Dermis blood vessel endothelial cell (primary cell): Measurements from ENCODE around the gene CELF5. TPM values are rescaled to one million over a fixed set of nuclear protein-coding genes. Genes with fewer than 3 reads are reported as not detected.
A peak's percentile ranks its signal among the peaks of the same experiment; 100 is the strongest.

ENCODE experiments used
- DNase-seq: peaks from one replicate; pipeline ENCODE4 v3.0.0; 2010
- total RNA-seq: library from RNA; depleted of rRNA; stranded (reverse); fragments of >200 nt; gene quantifications from 2 replicates; pipeline ENCODE4 v1.2.3, GENCODE V29; 2014

The CELF5 gene
- total RNA-seq, 1 donor from 2014 or later = not detected

DNA sequence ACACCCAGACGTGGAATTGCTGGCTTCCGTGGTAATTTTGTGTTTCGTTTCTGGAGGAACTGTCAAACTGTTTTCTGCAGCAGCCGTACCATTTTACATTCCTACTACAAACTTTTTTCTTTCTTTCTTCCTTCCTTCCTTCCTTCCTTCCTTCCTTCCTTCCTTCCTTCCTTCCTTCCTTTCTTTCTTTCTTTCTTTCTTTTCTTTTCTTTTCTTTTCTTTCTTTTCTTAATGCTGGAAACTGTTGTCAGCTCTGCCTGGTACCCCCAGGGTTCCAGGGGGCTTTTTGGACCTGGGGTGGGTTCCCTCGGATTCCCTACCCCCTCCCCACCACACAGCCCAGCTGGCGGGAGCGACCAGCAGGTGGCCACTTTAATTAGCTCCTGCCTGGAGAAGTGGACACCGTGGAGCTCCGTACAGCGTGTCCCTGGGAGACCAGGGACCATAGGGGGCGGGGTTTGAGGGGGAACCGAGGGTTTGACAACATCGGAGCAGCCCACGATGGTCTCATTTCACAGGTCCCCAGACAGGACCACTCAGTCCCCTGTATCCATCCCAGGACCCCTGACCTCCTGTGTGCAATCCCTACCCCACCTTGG, 24.4 kb downstream of the CELF5 start:
- DNase-seq = no peak

DNA sequence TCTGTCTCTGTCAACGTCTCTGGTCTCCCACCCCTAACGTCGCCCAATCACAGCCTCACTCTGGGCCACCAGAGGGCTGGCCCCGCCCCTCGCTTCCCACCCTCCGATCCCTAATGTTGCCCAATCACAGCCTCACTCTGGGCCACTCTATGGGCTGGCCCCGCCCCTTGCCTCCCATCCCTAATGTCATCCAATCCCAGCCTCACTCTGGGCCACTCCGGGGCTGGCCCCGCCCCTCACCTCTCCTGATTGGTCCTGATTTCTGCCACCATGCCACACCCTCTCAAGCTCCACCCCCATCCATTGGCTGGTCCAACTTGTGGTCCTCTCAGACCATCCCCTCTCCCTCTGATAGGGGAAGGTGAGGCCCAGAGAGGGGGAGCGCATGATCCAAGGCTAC, 24.9 kb downstream of the CELF5 start:
- peak; percentile 10 for DNase-seq

DNA sequence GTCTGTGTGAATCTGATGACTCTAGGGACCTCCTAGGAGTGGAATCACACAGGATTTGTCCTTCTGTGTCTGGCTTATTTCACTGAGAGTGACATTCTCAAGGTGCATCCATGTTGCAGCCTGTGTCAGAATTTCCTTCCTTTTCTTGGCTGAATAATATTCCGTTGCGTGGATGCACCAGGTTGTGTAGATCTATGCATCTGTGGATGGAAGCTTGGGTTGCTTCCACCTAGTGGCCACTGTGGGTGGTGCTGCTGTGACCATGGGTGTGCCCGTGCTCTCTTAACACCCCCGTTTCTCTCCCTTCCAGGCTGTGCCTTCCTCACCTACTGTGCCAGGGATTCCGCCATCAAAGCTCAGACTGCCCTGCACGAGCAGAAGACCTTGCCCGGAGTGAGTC, 26.2 kb downstream of the CELF5 start:
- peak; percentile 45 for DNase-seq

DNA sequence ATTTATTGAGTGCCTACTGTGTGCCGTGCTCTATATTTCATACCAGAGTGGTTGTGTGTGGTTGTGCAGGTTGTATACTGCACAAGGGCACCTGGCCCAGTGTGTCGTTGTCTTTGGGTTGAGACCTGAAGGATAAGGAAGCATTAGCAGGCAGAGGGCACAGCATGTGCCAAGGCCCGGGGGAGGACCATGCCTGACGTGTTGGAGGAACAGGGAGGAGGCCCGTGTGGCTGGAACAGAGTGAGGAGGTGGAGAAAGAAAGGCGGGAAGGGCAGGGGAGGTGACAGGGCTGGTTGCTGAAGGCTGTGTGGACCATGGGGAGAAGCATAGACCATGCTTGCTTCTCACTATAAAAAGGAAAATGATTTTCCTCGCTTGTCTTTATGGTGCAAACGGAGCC, 26.8 kb downstream of the CELF5 start:
- no peak for DNase-seq

DNA sequence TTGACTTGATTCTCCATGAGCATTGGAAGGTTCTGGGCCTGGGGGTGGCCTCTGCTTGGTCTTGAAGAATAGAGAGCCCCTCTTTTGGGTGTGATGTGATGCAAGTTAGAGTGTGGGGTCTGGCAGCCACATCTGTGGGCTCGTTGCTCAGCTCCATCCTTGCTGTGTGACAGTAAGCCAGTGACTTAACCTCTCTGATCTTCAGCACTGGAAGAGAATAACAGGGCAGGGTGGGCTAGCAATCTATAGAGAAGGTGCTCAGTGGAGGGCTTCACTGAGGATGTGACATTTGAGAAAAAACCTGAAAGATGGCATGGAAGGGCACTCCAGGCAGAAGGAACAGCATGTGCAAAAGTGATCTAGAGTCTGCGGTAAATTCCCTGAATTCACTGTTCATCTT, 28.2 kb downstream of the CELF5 start:
- DNase-seq = no peak

DNA sequence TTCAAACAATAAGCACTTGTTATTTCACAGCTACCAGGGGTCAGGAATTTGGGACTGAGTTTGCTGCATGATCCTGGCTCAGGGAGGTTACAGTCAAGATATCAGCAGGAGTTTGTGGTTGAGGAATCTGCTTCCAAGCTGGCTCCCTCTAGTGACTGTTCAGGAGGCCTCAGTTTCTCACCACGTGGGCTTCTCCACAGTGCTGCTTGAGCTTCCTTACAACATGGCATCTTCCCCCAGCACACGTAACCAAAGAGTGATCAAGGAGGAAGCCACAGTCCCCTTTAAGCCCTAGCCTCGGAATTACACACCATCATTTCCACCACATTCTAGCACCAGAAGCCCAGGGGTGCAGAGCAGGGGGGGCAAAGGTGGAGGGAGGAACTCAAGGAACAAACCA, 28.8 kb downstream of the CELF5 start:
- peak; percentile 9 for DNase-seq

DNA sequence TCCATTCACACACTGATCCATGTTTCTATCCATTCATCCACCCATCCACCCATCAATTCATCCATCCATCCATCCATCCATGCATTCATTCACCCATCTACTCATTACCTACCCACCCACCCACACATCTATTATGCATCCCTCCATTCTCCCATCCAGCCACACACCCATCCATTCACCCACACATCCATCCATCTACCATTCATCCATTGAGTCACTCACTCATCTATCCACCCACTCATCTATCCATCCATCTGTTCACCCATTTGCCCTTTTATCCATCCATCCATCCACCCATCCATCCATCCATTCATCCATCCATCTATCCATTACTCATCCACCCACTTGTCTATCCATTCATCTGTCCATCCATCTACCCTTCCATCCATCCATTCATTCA, 30.1 kb downstream of the CELF5 start:
- DNase-seq = no peak

DNA sequence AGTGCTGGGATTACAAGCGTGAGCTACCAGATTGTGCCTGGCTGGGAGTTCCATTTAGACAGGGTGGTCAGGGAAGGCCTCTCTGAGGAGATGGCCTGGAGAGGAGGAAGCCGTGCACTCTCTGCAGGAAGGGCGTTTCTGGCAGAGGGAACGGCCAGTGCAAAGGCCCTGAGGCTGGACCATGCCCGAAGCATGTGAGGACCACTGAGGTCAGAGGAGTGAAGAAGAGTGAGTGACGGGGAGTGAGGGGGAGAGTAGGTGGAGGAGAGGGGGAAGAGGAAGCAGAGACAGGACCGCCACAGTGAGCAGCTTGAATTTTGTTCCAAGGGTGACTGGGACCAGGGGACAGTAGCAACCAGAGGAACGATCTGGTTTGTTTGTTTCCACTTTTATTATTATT, 32.6 kb downstream of the CELF5 start:
- no peak for DNase-seq

DNA sequence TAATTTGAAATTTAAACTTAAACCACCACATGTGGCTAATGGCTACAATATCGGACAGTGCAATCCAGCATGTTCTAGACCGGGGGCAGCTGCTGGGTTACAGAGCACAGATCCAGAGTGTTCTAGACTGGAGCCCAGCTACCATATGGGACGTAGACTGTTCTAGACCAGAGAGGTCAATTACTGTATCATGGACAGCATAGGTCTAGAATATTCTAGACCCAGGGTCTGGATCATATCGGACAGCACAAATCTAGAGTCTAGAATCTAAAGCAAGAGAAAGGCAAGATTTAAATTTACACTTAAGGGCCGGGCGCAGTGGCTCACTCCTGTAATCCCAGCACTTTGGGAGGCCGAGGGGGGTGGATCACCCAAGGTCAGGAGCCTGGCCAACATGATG, 37.9 kb downstream of the CELF5 start:
- DNase-seq = no peak

DNA sequence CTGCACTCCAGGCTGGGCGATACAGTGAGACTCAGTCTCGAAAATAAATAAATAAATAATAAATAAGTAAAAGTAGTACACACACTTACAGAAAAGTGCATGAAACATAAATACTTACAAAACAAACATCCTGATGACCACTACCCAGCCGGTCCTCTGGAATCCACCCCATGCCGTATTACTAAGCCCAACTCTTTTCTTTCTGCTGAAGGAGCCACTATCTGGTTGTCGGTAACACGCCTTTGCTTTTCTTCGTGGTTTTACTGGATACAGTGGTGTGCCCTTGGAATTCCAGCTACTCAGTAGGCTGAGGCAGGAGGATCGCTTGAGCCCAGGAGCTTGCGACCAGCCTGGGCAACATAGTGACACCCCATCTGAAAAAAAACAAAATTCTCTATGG, 39.4 kb downstream of the CELF5 start:
- DNase-seq = no peak

DNA sequence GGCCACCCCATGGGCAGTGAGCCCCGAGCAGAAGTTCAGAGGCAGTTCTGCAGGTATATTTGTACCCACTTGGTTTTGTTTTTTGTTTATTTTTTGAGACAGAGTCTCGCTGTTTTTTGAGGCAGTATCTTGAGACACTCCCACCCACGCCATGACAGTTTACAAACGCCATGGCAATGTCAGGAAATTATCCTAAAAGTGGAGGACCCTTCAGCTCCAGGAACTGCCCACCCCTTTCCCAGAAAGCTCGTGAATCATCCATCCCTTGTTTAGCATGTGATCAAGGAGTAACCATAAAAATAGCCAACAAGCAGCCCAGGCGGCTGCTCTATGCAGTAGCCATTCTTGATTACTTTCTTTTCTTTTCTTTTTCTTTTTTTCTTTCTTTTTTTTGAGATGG, 41.0 kb downstream of the CELF5 start:
- no peak for DNase-seq

DNA sequence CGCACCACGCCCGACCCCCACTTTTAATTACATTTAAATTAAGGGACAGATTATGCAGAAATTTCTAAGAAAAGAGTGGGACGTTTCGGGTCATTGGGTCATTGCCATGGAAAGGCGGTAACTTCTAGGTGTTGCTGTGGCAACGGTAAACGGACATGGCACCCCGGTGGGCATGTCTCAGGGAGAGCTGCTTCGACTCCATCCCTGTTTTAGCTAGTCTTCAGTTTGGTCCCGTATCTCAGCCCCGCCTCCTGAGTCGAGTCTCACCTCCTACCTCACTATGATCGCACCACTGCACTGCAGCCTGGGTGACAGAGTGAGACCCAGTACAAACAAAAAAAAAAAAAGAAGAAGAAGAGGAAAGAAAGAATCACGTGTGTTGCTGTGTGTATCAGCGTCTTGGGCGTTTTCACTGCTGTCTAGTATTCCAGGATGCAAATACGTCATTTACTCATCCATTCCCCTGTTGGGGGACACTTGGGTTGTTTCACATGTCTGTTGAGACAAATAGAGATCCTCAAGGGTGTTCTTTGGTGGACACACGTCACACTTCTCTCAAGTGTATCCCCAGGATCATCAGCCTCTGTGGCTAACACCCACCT, 41.7 kb downstream of the CELF5 start:
- DNase-seq = no peak

DNA sequence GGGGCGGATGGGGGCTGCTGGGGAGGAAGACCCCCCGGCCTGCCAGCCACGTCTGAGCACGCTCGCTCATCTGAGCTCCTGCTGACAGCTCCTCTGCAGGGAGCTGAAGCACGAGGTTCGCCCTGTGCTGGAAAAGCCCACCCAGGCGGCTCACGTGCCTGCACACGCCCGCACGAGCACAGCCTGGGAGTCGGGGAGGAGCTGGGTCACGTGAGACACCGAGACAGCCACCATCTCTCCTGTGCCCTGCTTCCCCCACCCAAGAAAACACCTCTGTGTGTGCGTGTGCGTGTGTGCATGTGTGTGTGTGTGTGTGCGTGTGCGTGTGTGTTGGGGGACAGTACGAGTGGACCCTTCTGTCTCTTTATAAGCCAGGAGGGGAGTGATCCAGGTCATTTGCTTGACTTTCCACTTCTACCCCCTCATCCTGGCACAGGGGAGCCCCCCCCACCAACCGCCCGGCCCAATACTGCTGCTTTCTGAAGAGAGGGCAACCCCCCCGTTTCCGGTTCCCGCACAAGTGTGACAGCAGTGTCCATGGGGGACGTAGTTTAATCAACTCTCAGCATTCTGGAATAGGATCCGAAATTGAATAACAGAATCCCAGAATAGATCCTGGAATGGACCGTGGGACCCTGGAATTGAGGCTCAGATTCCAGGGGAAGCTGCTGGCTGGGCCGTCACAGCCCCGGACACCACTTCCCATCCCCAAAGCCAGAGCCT, 42.5 kb downstream of the CELF5 start:
- no peak for DNase-seq

DNA sequence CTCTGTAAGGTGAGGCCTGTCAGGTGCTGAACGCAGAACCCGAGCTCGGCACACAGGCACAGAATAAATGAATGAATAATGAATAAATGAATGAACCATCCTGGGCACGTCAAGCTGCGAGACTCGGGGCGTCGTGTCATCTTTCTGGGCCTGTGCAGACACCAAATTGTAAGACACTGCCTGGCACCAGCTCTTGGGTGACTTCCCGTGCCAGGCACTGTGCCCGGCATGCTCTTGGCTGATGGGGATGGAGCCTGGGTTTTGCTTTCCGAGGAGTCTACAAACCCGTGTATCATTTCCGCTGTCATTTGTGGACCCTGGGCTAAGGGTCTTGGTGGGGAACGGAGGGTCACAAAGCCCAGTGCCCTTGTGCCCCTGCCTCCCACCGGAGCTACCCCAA, 43.9 kb downstream of the CELF5 start:
- DNase-seq = no peak

DNA sequence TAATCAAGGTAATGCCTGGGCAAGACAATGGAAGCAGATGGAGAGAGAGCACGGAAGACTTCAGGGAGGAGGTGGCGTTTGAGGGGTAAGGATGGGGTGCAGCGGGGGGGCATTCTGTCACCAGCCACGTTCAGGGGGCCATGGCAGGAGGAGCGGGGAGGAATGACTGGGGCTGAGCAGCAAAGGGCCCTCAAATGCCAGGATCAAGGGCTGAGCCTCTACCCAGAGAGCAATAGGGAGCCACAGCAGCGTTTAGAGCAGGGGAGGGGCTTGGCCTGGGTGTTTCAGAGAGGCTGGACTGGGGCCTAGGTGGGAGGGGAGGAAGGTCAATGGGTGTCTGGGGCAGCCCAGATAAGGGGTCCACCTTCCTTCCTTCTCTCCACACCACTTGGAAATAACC, 44.3 kb downstream of the CELF5 start:
- no peak for DNase-seq

DNA sequence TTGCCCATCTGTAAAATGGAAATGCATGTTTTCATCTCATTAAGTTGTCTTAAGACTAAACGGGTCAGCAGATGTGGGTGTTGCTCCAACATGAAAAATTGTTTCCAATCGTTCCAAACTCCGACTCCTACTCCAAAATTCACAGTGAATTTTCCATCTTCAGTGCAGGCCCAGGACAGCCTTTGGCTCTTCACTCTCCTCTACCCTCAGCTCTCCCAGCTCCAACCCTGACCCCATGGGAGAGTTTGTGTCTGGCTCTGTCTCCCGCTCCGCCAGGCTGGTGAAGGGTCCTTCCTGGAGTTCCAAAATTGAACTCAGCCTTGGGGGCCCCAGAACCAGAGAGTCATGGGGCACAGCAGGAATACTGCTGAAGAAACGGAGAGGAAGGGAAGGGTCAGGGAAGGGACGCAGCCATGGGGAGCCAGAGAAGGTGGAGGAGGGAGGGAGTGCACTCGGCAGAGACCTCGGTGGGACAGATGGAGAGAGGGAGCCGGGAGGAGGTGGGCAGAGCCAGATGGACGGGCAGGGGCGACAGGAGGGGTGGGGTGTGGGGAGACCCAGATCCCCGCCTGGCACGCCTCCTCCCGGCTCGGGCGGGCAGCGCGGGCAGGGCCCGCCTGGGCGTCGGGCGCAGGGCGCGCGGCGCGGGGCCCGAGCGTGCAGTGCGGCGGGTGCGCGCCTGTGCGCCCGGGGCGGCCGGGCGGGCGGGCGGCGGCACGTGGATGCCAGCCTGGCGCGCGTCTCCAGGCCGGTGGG, 45.6 kb downstream of the CELF5 start:
- DNase-seq = no peak

DNA sequence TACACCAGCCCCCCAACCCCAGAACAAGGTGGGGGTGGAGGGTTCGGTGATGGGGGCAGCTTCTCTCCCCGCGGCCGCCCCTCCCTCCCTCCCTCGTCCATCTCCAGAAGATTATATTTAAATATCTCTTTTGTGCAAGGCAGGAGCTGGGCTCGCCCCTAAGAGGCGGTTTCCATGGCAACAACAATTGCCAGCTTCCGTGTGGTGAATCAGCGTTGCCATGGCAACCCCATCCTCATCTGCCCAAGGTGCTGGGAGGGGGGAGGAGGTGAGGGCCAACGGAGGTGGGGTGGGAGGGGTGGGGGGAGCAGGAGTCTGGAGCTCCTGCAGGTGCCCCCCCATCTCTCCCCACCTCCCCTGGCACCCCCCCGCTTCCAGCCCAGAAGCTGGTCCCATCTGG, 46.4 kb downstream of the CELF5 start:
- peak; percentile 31 for DNase-seq

DNA sequence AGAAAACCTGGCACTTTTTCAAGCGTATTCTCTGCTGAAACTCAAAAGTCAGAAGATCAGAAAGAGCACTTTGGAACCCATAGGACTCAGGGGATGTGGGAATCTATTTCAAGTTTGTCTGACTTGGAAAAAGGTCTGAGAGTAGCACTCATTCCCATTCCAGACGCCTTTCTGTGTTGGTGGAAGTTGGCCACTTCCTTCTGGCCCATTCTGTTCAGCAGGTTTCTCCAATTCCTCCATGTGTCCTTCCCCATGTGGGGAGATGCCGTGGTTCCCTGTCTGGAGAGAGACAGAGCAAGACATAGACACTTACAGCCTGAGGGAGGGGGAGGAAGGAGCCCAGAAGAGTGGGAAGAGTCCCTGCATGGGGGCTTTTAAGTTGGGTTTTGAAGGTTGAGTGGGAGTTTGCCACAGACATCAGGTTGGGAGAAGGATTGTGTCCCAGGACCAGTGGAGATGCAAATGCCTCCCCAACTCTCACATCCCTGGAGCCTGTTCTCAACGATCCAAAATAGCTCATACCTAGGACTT, 48.0 kb downstream of the CELF5 start:
- DNase-seq = no peak

DNA sequence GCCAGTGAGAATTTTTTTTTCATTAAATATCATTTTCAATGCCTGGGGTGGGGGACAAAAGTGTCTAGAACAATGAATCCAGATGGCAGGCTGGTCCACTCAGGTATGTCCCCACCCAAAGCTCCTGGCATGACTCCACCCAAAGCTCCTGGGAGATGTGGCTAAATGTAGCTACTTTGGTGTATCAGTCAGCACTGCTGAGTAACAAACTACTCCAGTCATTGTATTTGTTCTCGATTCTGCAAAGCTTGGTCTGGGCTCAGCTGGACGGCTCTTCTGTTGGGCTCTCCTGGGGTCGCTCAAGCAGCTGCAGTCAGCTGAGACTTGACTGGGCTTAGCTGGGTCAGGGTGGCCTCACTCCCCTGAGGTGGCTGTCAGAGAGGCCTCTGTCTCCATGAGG, 48.5 kb downstream of the CELF5 start:
- no peak for DNase-seq

DNA sequence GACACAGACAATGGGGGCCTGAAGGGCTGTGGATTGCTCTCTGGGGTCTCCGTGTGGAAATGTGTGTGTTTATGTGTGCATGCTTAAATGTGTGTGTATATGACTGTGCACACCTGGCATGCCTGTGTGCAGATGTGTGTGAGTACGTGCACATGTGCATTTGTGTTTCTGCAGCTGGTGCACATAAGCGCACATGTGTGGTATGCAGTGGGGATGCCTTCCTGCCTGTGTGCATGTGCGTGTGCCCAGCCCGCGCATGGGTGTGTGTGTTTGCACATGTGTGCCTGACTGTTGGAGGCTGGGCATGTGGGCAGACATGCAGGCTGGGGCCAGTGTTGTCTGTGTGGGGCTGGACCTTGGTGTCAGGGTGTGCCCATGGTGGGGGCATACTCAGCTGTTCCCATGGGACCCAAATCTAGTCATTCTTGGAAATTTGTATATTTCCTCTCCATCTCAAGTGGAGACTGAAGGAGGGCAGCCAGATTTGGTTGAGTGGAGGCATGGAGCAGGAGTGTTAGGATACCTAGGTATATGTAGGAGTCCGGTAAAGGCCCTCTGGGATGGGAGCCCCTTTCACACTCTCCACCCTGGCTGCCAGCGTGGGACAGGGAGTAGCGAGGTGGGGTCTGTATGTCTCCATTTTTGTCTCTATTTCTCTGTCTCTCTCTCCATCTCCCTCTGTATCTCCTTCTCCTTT, 49.9 kb downstream of the CELF5 start:
- DNase-seq = no peak

DNA sequence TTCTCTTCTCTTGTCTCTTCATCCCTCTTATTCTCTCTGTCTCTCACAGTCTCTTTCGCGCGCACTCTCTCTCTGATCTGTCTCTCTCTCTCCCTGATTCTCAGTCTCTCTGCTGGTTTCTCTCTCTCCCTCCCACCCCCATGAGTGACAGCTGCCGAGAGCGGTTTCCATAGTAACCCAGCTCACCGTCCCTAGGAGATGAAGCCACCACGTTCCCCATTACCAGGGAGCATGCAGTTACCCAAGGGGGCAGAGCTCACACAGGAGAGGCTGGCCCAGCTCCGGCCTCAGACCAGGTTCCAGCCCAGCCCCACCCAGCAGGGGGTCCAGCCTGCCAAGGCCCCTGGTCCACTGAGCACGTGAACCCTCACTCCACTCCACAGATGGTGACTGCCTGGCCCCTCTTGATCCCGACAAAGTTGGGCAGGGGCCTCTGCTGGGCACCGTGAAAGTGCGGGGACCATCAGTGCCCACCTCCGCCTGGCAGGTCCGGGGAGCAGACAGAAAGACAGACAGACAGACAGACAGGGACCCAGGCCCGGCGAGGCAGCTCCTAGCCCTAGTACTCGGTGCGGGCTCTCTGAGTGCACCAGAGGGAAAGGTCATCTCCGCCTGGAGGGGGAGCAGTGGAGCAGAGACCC, 50.6 kb downstream of the CELF5 start:
- peak; percentile 32 for DNase-seq
